Measurements from ENCODE around the gene TMEM178B.
"Not testable (repeated sequence)": the region's sequence is repeated elsewhere in the genome, so short reads cannot be mapped to it uniquely, and the experiment has no call there.

The TMEM178B gene

DNA sequence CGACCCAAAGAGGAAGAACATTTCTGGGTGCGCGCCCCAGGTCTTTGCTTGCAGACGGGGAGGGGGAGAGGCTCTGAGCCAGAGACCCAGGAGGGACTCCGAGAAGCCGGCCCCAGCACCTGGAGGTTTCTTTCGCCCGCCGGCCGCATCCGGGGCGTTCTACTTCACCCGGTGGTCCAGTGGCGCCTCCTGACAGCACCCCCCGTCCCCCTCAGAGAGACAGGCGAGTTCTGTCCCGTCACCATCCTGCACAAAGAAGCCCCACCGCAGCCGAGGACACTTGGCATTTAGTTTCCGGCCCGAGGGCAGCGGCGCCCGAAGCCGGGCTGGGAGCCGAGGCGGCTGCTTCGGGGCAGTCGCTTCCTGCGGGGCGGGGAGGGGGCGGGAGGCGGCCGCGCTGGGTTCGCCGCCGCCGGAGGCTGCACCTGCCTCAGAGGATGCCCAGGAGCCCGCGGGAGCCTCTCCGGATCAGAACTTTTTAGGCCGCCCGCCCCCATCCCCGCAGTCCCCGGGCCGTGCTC lies at the start of gene TMEM178B:
Gene TMEM178B, plus strand, starts transcription at position 424 of the 521 bp plus-strand sequence.
- DNase-seq = peak; percentile 65

DNA sequence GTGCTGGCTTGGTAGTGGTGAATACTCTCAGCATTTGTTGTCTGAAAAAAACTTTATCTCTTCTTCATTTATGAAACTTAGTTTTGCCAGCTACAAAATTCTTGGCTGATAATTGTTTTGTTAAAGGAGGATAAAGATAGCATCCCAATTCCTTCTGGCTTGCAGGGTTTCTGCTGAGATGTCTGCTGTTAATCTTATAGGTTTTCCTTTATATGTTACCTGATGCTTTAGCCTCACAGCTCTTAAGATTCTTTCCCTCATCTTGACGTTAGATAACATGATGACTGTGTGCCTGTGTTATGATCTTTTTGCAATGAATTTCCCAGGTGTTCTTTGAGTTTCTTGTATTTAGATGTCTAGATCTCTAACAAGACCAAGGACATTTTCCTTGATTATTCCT lies 49.2 kb upstream of the TMEM178B start:
- no peak for DNase-seq

DNA sequence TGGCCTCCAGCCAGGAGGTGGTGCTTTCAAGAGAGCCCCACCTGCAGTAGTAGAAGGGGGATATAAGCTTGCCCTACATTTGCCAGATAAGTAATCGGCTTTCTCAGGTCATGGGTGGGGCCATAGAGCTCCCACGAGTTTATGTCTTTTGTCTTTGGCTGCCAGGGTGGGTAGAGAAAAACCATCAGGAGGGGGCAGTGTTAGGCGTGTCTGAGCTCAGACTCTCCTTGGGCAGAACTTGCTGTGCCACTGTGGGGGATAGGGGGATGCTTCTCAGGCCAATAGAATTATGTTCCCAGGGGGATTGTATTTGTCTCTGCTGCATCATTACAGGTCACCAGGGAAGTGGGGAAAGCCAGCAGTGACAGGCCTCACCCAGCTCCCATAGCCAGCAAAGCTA lies 46.8 kb upstream of the TMEM178B start:
- DNase-seq = no peak

DNA sequence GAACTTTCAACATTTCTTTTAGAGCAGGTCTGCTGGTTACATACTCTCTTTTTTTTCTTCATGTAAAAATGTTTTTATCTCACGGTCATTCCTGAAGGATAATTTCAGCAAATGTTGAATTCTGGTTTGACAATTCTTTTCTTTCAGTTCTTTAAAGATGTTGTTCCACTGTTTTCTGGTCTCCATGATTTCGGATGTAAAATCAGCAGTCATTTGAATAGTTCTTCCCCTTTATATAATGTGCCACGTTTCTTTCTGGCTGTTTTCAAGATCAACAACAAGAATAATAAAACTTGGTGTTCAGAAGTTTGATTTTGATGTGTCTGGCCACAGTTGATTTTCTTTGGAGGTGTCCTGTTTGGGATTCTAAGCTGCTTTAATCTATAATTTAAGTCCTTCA lies 45.1 kb upstream of the TMEM178B start:
- DNase-seq = no peak

DNA sequence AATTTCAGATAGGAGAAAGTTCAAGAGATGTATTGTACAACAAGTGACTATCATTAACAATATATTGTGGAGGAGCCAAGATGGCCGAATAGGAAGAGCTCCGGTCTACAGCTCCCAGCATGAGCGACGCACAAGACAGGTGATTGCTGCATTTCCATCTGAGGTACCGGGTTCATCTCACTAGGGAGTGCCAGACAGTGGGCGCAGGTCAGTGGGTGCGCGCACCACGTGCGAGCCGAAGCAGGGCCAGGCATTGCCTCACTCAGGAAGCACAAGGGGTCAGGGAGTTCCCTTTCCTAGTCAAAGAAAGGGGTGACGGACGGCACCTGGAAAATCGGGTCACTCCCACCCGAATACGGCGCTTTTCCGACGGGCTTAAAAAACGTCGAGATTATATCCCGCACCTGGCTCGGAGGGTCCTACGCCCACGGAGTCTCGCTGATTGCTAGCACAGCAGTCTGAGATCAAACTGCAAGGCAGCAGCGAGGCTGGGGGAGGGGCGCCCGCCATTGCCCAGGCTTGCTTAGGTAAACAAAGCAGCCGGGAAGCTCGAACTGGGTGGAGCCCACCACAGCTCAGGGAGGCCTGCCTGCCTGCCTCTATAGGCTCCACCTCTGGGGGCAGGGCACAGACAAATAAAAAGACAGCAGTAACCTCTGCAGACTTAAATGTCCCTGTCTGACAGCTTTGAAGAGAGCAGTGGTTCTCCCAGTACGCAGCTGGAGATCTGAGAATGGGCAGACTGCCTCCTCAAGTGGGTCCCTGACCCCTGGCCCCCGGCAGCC lies 41.1 kb upstream of the TMEM178B start:
- not testable (repeated sequence) for DNase-seq

DNA sequence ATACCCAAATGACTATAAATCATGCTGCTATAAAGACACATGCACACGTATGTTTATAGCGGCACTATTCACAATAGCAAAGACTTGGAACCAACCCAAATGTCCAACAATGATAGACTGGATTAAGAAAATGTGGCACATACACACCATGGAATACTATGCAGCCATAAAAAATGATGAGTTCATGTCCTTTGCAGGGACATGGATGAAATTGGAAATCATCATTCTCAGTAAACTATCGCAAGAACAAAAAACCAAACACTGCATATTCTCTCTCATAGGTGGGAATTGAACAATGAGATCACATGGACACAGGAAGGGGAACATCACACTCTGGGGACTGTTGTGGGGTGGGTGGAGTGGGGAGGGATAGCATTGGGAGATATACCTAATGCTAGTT lies 35.8 kb upstream of the TMEM178B start:
- not testable (repeated sequence) for DNase-seq

DNA sequence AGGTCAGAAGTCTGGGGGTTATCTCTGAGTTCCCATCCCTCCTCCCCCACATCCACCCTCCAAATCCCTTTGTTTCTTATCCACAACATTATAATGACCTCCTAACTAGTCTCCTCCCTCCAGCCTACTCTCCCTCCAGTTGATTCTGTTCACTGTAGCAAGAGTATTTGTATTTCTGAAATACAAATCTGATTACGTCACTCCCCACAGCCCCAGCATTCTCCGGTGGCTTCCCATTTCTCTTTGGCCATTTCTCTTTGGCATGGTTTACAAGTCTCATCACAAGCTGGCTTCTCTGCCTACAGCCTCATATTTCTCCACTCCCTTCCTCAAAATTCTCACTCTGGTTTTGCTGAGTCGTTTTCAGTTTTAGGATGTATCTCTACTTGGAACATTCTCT lies 34.5 kb upstream of the TMEM178B start:
- DNase-seq = no peak

DNA sequence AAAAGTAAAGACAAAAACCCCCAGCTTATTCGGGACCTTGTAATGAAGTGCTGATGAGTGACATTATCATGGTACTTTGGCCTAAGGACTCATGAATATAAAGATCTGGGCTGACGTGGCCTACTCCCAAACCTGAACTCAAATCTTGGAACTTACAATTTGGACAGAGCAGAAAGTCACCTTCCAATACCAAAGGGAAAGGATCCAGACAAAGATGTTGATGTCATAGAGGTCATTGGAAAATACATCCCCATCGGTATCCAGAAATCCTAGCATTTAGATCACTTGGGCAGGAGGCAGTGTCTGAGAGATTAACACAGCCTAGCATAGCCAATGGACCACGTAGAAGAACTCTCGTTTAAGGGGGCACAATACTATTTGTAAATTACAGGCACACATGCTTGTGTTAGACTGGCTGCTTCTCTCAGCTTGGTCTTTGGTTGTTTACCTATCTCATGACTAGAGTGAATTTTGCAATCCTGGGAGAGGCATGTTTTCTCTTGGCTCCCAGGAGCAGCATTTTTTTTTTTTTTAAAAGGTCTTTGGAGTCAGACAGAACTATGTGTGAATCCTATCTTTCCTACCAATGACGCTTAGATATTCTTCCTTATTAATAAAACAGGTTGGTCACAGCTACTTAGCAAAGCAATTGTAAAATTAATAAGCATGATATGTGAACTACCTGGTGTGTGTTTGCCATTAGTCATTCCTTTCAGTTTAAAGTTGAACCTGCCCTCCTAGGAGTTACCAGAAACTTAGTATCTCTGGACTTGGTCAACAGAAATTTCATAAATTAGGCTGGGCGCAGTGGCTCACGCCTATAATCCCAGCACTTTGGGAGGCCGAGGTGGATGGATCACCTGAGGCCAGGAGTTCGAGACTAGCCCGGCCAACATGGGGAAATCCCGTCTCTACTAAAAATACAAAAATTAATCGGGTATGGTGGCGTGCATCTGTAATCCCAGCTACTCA lies 31.4 kb upstream of the TMEM178B start:
- DNase-seq = no peak

DNA sequence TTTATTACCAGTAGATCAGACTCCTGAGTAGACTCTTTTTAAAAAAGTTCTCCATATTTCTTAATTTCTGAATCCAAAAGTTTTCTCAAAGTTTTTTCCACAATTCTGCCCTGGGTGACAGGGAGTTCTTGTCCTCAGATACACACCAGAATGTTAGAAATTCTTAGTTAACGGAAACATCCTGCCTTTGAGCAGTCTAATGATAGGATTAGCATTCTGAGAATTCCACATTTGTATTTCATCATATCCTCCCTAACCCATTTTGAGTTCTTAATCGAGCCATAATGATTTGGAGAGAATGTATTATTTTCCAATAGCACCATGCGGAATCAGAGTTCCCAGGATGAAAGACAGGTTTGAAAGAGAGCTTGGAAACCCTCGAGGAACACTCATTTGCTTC lies 30.2 kb upstream of the TMEM178B start:
- no peak for DNase-seq

DNA sequence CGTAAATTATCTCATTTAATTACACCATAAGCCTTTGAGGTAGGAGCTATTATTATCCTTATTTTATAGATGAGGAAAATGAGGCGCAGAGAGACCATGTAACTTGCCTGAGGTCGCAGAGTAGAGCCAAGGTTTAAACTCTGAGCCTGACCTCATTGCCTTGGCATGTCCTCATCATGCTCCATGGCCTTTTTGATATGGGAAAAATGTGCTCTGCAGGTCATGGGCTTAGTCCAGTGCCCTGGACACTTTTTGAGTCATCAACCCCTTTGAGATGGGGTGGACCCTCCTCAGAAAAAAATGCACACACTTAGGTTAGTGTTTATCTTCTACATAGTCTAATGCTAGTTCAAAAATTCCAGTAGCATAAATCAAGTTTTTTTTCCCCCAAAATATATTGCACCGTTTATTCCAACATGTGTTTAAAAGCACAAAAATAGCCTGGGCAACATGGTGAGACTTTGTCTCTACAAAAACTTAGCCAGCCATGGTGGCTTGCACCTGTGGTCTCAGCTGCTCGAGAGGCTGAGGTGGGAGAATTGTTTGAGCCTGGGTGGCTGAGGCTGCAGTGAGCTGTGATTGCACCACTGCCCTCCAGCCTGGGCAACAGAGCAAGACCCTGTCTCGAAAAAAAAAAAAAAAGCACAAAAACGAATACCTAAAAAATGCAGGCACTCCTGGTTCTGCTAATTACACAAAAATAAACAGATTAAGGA lies 28.6 kb upstream of the TMEM178B start:
- DNase-seq = no peak

DNA sequence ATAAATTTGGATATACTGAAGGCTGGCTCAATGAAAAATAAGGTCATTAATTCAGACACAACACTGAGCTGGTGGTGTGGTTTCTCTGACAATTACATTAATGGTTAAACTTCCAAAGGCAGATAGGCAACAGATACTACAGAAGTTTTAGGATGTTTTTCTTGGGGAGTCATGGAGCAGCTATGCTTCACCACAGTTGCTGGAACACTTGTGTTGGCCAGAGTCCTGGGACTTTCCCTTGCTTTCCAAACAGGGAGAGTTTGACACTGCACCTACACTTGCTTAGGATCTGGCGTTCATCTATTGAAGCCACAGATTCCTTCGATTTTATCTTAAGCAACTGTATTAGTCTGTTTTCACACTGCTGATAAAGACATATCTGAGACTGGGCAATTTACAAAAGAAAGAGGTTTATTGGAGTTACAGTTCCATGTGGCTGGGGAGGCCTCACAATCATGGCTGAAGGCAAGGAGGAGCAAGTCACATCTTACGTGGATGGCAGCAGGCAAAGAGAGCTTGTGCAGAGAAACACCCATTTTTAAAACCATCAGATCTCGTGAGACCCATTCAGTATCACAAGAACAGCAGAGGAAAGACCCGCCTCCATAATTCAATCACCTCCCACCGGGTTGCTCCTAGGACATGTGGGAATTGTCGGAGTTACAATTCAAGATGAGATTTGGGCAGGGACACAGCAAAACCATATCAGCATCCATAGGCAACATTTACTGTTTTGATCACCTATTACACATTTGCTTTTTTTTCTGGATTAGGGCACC lies 27.8 kb upstream of the TMEM178B start:
- DNase-seq = no peak

DNA sequence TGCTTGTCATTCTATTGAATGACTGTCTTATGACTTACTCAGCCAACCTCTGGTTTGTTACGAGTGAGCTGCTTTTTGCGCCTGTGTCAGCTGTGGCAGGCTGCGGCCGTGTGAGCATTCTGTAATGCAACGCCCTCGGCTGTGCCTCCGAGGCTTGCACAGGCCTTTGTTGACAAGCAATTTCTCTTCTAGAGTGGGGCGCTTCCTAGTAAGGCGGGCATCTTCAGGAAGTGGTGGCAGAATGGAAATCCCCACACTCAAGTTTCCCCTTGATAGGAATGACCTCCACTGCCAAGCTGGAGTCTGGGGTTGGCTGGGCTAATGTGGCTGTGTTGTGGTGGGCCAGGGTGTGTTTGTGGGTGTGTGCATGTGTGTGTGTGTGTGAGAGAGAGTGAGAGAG lies 20.2 kb upstream of the TMEM178B start:
- peak; percentile 73 for DNase-seq

DNA sequence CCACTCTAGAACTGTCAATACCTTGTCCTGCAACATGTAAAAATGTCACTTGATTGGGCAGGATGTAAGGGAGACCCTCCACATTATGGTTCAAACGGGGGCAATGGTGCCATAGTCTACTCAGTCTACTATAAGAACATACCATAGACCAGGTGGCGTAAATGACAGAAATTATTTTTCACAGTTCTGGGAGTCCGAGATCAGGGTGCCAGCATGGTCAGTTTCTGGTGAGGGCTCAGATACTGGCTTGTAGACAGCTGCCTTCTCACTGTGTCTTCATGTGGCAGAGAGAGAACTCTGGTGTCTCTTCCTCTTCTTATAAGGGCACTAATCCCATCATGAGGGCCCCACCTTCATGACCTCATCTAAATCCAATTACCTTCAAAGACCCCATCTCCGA lies 18.7 kb upstream of the TMEM178B start:
- no peak for DNase-seq

DNA sequence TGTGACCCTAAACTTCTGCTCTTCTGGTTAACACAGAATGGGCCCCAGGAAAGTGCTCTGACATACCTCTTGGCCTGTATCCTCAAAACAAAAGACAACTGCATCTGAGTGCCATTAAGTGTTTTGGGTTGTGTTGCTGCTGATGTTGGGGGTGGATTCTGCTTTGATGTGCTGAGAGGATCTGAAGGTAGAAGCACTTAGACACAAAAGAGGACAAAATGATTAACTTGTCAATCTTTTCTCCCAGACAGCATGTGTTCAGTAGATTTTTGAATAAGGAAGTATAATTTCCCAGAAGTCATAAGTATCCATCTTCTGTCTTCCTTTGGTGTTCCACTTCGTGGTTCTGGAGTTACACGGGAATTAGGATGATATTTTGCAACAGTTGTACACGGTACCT lies 16.1 kb upstream of the TMEM178B start:
- DNase-seq = no peak

DNA sequence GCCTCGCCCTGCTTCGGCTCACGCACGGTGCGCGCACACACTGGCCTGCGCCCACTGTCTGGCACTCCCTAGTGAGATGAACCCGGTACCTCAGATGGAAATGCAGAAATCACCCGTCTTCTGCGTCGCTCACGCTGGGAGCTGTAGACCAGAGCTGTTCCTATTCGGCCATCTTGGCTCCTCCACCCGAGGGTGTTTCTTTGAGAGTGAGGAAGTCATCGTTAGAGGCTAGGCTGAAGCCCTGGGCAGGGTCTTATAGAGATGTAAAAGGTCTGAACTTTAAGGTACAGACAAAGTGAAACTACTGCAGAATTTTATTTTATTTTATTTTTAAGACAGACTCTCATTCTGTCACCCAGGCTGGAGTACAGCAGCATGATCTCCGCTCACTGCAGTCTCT lies 6.0 kb upstream of the TMEM178B start:
- DNase-seq = not testable (repeated sequence)

DNA sequence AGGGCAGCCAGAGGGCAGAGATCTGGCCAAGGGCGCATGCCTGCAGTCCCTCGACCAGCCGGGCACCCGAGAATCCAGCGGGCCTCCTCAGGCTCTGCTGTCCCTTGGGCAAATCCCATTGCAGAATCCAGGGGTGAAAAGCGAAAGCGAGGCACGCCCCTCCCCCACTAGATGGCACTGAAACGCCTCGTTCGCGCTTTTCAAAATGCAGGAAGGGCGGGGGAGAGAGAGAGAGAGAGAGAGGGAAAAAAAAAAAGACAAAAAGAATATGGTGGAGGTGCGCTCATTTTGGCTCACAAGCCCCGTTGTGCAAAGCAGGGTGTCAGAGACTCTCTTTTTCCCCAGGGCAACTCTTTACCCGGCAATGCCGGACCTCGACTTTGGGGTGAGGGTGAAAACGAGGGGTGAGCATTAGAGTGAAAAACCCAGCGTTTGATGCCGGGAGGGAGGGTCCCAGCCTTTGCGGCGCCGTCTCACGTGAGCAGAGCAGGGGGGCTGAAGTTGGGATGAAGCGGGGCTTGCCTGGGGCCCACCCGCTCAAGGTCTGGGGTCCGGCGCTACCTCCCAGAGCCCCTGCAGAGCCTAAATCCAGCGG lies 2.5 kb upstream of the TMEM178B start:
- DNase-seq = peak; percentile 63

DNA sequence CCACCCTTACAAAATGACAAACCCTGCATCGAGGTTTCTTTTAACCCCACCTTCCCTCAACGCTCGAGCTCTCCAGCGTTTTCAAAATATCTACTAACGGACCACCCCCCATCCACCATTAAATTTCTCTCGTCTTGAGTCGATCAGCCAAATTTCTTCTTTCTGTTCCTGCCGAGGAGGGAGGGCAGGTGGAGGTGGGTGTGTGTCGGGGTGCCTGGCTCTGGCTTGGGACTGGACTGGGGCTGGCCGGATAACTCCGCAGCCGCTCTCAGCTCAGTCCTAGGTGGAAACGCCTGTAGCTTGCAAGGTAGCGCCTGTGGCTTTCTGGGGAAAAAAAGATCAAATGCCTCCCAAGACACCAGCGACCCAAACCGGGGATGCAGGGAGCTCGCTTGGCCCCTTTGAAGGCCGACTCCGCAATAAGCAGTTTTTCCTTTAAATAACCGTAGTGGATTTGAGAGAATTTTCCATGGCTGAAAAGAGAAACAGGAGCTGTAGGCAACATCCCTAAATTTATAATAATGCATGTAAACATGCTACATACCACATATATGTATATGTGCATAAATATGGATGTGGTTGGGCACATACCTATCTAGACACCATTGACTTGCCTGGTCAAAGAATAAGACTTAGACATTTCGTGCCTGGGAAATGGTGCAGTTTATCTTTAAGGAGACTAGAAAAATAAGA lies 1.9 kb upstream of the TMEM178B start:
- DNase-seq = no peak

DNA sequence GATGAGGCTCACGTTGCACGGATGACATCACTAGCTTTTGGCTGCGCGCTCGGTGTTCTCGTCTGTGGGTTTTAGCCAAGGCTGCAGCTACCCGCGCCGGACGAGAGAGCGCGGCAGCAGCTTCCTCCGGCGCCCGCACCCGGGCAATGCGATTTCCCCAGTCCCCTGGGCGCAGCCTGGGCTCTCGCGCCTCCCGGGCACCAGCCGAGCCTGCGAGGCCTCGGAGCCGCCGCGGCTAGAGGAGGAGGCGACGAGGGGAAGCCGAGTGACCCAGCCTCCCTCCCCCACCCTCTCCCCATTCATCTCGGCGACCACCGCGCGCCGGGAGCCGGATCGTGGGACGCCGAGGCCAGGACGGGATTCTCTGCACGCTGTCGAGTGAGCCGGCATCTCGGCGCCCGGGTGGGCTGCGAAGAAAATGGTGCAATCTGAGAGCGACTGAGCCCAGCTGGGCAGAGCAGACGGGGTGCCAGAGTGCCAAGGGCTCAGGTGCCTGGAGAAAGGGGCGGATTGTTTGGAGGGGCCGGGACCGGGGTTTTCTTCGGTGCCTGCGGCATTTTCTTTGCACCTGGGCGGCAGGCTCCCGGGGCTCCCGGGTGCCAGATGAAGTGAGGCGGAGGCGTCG lies 1.2 kb upstream of the TMEM178B start:
- DNase-seq = peak; percentile 68

DNA sequence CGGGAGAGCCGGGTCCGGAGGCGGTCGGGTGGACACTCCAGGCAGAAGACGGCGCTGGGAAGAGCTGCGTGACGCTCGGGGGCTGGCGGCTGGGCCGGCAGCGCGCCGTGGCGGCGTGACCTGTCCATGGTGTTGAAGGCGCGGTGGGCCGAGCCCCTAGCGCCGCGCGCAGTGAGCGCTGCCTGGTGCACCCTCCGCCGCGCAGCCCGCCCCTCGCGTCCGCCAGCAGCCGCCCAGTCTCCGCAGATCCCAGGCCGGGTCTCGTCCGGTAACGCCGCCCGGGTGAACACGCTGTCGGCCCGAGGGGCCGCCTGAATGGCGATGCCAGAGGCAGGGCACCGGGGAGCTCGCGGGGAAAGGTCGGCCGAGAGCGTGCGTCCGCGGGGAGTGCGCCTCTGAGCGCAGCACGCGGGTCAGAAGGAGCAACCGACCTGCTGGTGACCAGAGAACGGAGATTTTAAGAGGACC lies 657 bp upstream of the TMEM178B start:
- no peak for DNase-seq

DNA sequence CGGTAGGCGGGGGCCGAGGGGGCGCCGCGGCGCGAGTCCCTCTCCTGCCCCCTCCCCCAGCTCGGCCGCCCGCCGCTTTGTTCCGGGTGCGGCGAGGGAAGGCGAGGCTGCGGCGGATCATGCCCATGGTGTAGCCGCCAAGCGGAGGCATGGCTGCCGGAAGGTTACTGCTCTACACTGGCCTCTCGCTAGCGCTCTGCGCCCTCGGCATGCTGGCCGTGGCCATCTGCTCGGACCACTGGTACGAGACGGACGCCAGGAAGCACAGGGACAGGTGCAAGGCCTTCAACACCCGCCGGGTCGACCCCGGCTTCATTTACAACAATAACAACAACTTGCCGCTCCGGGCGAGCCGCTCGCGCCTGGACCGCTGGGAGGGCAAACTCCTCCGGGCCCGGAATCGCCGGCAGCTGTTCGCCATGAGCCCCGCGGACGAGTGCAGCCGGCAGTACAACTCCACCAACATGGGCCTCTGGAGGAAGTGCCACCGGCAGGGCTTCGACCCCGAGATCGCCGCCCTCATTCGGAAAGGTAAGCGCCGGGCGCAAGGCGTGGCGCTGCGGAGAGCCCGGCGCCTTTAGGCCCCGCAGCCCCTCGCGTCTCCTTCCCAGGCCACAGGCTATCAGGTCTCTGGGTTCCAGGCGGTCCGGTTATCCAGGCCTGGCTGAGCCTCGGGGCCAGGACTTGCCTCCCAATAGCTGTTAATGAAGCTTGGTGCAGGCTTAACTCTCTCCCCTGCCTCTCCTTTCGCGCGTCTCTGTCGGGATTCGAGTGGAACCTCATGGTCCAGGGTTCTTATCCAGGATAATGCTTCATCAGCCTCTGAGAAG lies 513 bp downstream of the TMEM178B start:
- peak; percentile 68 for DNase-seq

Data from activated CD8-positive, alpha-beta memory T cell treated with anti-CD3 and anti-CD28 coated beads for 24 hours (primary cell).